Pancreas (tissue), 10 donors: ENCODE results near the gene ATP1A4. TPM values are rescaled to one million over a fixed set of nuclear protein-coding genes. Genes with fewer than 3 reads are reported as not detected.
A peak's percentile ranks its signal among the peaks of the same experiment; 100 is the strongest.

ENCODE experiments used
- ATAC-seq, 4 donors: fragments of 200-7000 bp; cut with Tn5 transposase; one replicate each; pipeline versions ENCODE4 v1.8.0 to v1.9.1; 2020; ENCODE audit warnings: mild to moderate bottlenecking in 4 of 4, moderate library complexity in 4 of 4
- DNase-seq, 6 donors: peaks; one replicate each; pipeline ENCODE4 v3.0.0-alpha.2; 2020
- FAIRE-seq: peaks from 2 replicates; lab custom pipeline; 2012; peaks lifted over from hg19 to GRCh38; lab: Jason Lieb, UNC
- H3K27ac ChIP-seq, 4 donors: fragments of 200-600 bp; sonication (generic); 1 replicate in 3 of 4; 2 replicates in 1 of 4; pipeline versions ENCODE4 v1.5.0 to v1.8.0; 2020
- H3K27me3 ChIP-seq, 4 donors: fragments of 200-600 bp; one replicate each; pipeline ENCODE4 v1.8.0; 2021
- H3K36me3 ChIP-seq, 3 donors: fragments of 200-600 bp; sonication (generic) in 1 of 3; one replicate each; pipeline versions ENCODE4 v1.5.0 to v1.8.0; 2020 to 2021
- H3K4me1 ChIP-seq, 3 donors: fragments of 200-600 bp; one replicate each; pipeline ENCODE4 v1.8.0; 2021
- H3K4me3 ChIP-seq, 4 donors: fragments of 200-600 bp; sonication (generic) in 2 of 4; one replicate each; pipeline versions ENCODE4 v1.5.0 to v1.8.0; 2020 to 2021
- H3K9me3 ChIP-seq, 4 donors: fragments of 200-600 bp; one replicate each; pipeline ENCODE4 v1.8.0; 2021
- CTCF ChIP-seq, 4 donors: fragments of 200-600 bp; sonication (generic) in 3 of 4; IDR thresholded peaks; one replicate each; pipeline versions ENCODE4 v1.5.0 to v1.8.0; 2021; ENCODE audit warnings: antibody characterized with exemption in 4 of 4
- WGBS, 2 donors: extraction: QIAGEN DNeasy Blood & Tissue Kit; methylation state at CpG; one replicate each; pipeline ENCODE4 v1.1.7; 2013; 5-methylcytosine and 5-hydroxymethylcytosine counted together
- intact Hi-C, 3 donors: fragments of 100-400 bp; cut with DNase I; formaldehyde crosslinking; loops; one replicate each; pipeline versions ENCODE4 v1.11.1 to v1.14.2; 2022
- polyA plus RNA-seq, 2 donors: library from polyadenylated mRNA; stranded (reverse); fragments of 200-250 nt; gene quantifications; one replicate each; pipeline ENCODE4 v1.2.3, GENCODE V29; 2013
- total RNA-seq, 6 donors: library from RNA; stranded (reverse); fragmentation: NEBNext Ultra II Directional in 4 of 6; extraction: Animal tissue kit (Norgen Biotek cat#: 25700) in 4 of 6; gene quantifications; one replicate each; pipeline versions ENCODE4 v1.2.1 to v1.2.4, GENCODE V29; 2021 to 2023
- donor health status: healthy with polysubstance abuse.
- donor health status: DM: no; HTN: no; CAD: no; lungs with moderate emphysema.
- donor health status: DM: no; HTN: no; CAD: no.
- donor health status: control.
- donor health status: control.
- donor health status: Bipolar disorder and iron deficiency.
- donor health status: DM: yes; HTN: yes; CAD: no.
- donor health status: DM: no; HTN: no; CAD: no.
- donor health status: DM: no; HTN: no; CAD: no.
- donor health status: DM: yes; HTN: yes; CAD: no.

ATP1A4 gene
- total and polyA plus RNA-seq, 8 donors, result not detected

GRCh38 chr1:160217481-160218051 lies 66.2 kb downstream of the ATP1A4 start:
- FAIRE-seq (no peak), ATAC-seq (peak in 2 of 4 donors; percentile 26 to 27), DNase-seq (no peak)
- Histone ChIP-seq H3K27me3 (no peaks in the 10 kb centered on the region), H3K27ac (no peak overlapping the region), H3K9me3 (no peaks in the 10 kb centered on the region), H3K4me1 (no peaks in the 10 kb centered on the region), H3K4me3 (no peak overlapping the region), H3K36me3 (peaks cover 0 to 70% (median 14%) of the 10 kb centered on the region in 3 donors)
- WGBS, 2 donors, result 59 to 67% methylated on average over 10 of the region's 10 CpGs
- no peak for TF ChIP-seq CTCF (IDR thresholded peaks at IDR 0.05)
- intact Hi-C loops, result no loop called here

GRCh38 chr1:160219062-160219929 lies 67.9 kb downstream of the ATP1A4 start:
- peak in 2 of 4 donors; percentile 10 to 18 for TF ChIP-seq CTCF (IDR thresholded peaks at IDR 0.05)
- no peak overlapping the region for H3K4me3 ChIP-seq
- DNase-seq (no peak), ATAC-seq (peak in 3 of 4 donors; percentile 72 to 83 (median 74)), FAIRE-seq (no peak)
- no peaks in the 10 kb centered on the region for H3K27me3 ChIP-seq
- H3K4me1 ChIP-seq, result no peaks in the 10 kb centered on the region
- H3K27ac ChIP-seq, result no peak overlapping the region
- WGBS, 2 donors, result 67 to 79% methylated on average over 4 of the region's 4 CpGs
- intact Hi-C loops, result no loop called here
- peaks cover 0 to 73% (median 27%) of the 10 kb centered on the region in 3 donors for H3K36me3 ChIP-seq
- H3K9me3 ChIP-seq, result no peaks in the 10 kb centered on the region

GRCh38 chr1:160220301-160220700 lies 68.9 kb downstream of the ATP1A4 start:
- H3K36me3 ChIP-seq, result peaks cover 0 to 71% (median 37%) of the 10 kb centered on the region in 3 donors

GRCh38 chr1:160221089-160221488 lies 69.7 kb downstream of the ATP1A4 start:
- FAIRE-seq (no peak), DNase-seq (no peak), ATAC-seq (no peak)
- Histone ChIP-seq H3K36me3 (peaks cover 2 to 69% (median 35%) of the 10 kb centered on the region in 3 donors), H3K4me1 (no peaks in the 10 kb centered on the region), H3K27me3 (no peaks in the 10 kb centered on the region), H3K9me3 (no peaks in the 10 kb centered on the region), H3K4me3 (no peak overlapping the region), H3K27ac (no peak overlapping the region)
- intact Hi-C loops, result no loop called here
- no peak for TF ChIP-seq CTCF (IDR thresholded peaks at IDR 0.05)

More at GRCh38 chr1:160220301-160220700, 68.9 kb downstream of the ATP1A4 start:
- DNase-seq (no peak), FAIRE-seq (no peak), ATAC-seq (no peak)
- H3K4me3 ChIP-seq, result no peak overlapping the region
- intact Hi-C loops, result no loop called here
- no peak for TF ChIP-seq CTCF (IDR thresholded peaks at IDR 0.05)
- H3K27ac ChIP-seq, result no peak overlapping the region
- no peaks in the 10 kb centered on the region for H3K4me1 ChIP-seq
- H3K27me3 ChIP-seq, result no peaks in the 10 kb centered on the region
- no peaks in the 10 kb centered on the region for H3K9me3 ChIP-seq
- 80 to 90% methylated on average over 2 of the region's 2 CpGs for WGBS, 2 donors
